Measurements from ENCODE around the gene UBALD1. TPM values are rescaled to one million over a fixed set of nuclear protein-coding genes. Genes with fewer than 3 reads are reported as not detected.

UBALD1 gene
- total RNA-seq, 1 experiment from 2014 or later: 29.9 TPM

DNA sequence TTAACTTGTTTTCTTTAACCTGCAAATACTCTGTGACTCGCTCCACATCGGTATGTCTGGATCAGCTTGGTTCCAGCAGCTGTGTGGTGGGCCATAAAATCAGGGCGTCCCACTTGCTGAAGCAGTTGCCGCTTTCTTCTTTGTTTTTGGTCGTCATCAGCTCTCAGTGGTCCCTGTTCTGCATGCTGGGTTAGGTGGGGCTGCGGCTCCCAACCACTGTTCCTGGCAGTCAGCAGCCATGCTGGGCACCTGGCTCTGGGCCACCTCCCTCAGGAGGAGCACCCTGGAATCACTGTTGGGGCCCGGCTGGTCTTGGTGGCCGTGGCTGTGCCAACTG lies 32.9 kb upstream of the UBALD1 start:
- Histone ChIP-seq H3K9me3 (ENCODE audit: control insufficient read depth, insufficient read depth, low read depth, low read length) (no peaks in the 10 kb centered on the region), H3K4me1 (ENCODE audit: control insufficient read depth, insufficient read depth, low read length) (no peaks in the 10 kb centered on the region), H3K36me3 (ENCODE audit: control insufficient read depth, insufficient read depth, low read length) (no peaks in the 10 kb centered on the region), H3K4me3 (ENCODE audit: low read depth in 2 of 2, low read length in 2 of 2) (no peak overlapping the region), H3K27ac (ENCODE audit: low read length) (no peak overlapping the region), H3K27me3 (ENCODE audit: control insufficient read depth, insufficient read depth, low read length) (no peaks in the 10 kb centered on the region)
- intact Hi-C loops (cut with micrococcal nuclease; ENCODE audit: unreplicated experiment) (no loop called here), in situ Hi-C loops (cut with HindIII; ENCODE audit: low pct_unique_long_range_greater_than_20kb, low sequenced_read_pairs) (no loop called here)
- ChIA-PET CTCF (no interaction called here), POLR2A (no interaction called here)
- ATAC-seq: no peak
- TF ChIP-seq, protein P1, sequence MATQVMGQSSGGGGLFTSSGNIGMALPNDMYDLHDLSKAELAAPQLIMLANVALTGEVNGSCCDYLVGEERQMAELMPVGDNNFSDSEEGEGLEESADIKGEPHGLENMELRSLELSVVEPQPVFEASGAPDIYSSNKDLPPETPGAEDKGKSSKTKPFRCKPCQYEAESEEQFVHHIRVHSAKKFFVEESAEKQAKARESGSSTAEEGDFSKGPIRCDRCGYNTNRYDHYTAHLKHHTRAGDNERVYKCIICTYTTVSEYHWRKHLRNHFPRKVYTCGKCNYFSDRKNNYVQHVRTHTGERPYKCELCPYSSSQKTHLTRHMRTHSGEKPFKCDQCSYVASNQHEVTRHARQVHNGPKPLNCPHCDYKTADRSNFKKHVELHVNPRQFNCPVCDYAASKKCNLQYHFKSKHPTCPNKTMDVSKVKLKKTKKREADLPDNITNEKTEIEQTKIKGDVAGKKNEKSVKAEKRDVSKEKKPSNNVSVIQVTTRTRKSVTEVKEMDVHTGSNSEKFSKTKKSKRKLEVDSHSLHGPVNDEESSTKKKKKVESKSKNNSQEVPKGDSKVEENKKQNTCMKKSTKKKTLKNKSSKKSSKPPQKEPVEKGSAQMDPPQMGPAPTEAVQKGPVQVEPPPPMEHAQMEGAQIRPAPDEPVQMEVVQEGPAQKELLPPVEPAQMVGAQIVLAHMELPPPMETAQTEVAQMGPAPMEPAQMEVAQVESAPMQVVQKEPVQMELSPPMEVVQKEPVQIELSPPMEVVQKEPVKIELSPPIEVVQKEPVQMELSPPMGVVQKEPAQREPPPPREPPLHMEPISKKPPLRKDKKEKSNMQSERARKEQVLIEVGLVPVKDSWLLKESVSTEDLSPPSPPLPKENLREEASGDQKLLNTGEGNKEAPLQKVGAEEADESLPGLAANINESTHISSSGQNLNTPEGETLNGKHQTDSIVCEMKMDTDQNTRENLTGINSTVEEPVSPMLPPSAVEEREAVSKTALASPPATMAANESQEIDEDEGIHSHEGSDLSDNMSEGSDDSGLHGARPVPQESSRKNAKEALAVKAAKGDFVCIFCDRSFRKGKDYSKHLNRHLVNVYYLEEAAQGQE (IDR thresholded peaks at IDR 0.05; ENCODE audit: insufficient read depth in 1 of 2, low read depth in 2 of 2, low read length in 1 of 2): no peak
- TF ChIP-seq TCF7L2 (IDR thresholded peaks at IDR 0.05; ENCODE audit: low read depth, low read length): no peak
- TF ChIP-seq, protein P2, sequence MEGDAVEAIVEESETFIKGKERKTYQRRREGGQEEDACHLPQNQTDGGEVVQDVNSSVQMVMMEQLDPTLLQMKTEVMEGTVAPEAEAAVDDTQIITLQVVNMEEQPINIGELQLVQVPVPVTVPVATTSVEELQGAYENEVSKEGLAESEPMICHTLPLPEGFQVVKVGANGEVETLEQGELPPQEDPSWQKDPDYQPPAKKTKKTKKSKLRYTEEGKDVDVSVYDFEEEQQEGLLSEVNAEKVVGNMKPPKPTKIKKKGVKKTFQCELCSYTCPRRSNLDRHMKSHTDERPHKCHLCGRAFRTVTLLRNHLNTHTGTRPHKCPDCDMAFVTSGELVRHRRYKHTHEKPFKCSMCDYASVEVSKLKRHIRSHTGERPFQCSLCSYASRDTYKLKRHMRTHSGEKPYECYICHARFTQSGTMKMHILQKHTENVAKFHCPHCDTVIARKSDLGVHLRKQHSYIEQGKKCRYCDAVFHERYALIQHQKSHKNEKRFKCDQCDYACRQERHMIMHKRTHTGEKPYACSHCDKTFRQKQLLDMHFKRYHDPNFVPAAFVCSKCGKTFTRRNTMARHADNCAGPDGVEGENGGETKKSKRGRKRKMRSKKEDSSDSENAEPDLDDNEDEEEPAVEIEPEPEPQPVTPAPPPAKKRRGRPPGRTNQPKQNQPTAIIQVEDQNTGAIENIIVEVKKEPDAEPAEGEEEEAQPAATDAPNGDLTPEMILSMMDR (IDR thresholded peaks at IDR 0.05): no peak
- no peak for TF ChIP-seq POLR2AphosphoS5 (IDR thresholded peaks at IDR 0.05; ENCODE audit: low read depth, low read length)
- no peak for TF ChIP-seq SIN3A (IDR thresholded peaks at IDR 0.05; ENCODE audit: borderline replicate concordance, insufficient read depth, low read depth, low read length)
- BruUV-seq (replicated peaks): no TSS peak
- no peak for DNase-seq (ENCODE audit: low read depth, low spot score)

DNA sequence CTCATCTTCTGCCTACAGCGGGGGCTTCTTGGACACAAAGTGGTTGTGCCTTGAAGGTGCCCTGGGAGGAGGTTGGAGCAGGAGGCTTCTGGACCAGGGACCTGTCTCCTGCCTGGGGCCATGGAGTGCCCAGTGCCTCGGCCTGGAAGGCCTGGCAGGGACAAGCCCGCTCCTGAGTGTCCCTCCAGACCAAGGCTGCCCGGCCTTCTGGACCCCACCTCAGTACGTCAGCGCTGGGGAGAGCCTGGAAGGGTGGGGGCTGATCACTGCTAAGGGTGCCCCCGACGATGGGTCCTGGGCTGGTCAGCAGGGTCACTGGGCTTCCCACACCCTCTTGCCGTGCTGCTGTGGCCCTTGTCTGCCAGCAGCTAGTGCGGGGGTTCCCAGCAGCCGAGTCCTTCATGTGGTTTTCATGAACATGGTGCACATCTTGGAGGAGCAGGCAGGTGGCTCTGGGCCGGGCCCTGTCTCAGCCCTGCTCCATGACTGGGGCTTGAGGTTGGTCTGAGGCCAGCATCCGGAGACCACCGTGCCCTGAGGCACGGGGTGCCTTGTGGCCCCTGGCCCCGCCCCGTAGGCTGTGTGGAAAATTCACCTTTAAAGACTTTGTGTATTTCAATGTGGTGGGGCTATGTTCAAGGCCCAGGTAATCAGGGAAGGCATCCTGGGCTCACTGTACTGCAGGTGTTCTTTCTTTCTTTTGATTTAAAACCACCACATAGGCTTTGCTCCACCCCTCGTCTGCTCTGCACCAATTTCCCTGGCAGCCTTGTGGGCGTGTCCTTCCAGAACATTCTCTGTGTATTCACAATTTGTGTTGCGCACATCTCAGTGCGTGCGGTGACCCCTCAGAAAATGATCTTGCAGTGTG lies 32.3 kb upstream of the UBALD1 start:
- DNase-seq (ENCODE audit: low read depth, low spot score) (no peak), ATAC-seq (no peak)
- Histone ChIP-seq H3K4me1 (ENCODE audit: control insufficient read depth, insufficient read depth, low read length) (no peaks in the 10 kb centered on the region), H3K36me3 (ENCODE audit: control insufficient read depth, insufficient read depth, low read length) (no peaks in the 10 kb centered on the region), H3K4me3 (ENCODE audit: low read depth in 2 of 2, low read length in 2 of 2) (no peak overlapping the region), H3K9me3 (ENCODE audit: control insufficient read depth, insufficient read depth, low read depth, low read length) (no peaks in the 10 kb centered on the region), H3K27me3 (ENCODE audit: control insufficient read depth, insufficient read depth, low read length) (no peaks in the 10 kb centered on the region), H3K27ac (ENCODE audit: low read length) (no peak overlapping the region)
- POLR2A ChIA-PET: no interaction called here
- intact Hi-C loops (cut with micrococcal nuclease; ENCODE audit: unreplicated experiment) (no loop called here), in situ Hi-C loops (cut with HindIII; ENCODE audit: low pct_unique_long_range_greater_than_20kb, low sequenced_read_pairs) (no loop called here)
- no TSS peak for BruUV-seq (replicated peaks)
- CTCF ChIA-PET: no interaction called here
- TF ChIP-seq TCF7L2 (IDR thresholded peaks at IDR 0.05; ENCODE audit: low read depth, low read length): no peak
- no peak for TF ChIP-seq SIN3A (IDR thresholded peaks at IDR 0.05; ENCODE audit: borderline replicate concordance, insufficient read depth, low read depth, low read length)
- no peak for TF ChIP-seq POLR2AphosphoS5 (IDR thresholded peaks at IDR 0.05; ENCODE audit: low read depth, low read length)
- TF ChIP-seq, protein P1 (IDR thresholded peaks at IDR 0.05; ENCODE audit: insufficient read depth in 1 of 2, low read depth in 2 of 2, low read length in 1 of 2): no peak
- TF ChIP-seq, protein P2 (IDR thresholded peaks at IDR 0.05): no peak

Data from Panc1 (cell line).